ENCODE measurements around the gene CST7. TPM values are rescaled to one million over a fixed set of nuclear protein-coding genes. Genes with fewer than 3 reads are reported as not detected.

CST7 gene
- polyA plus RNA-seq, 1 of the 3 experiments (the other 2 are of a cell fraction) = 0.07 TPM

GRCh38 chr20:24962182-24962492 is 13.1 kb downstream of the CST7 start:
- no peaks in the 10 kb centered on the region for H3K79me2 ChIP-seq (ENCODE audit: insufficient read depth)
- H3F3A ChIP-seq (replicated peaks; ENCODE audit: insufficient read depth) = no peaks in the 10 kb centered on the region
- no peak overlapping the region for H3K27ac ChIP-seq (ENCODE audit: low read depth in 2 of 2, low read length in 1 of 2)
- no peaks in the 10 kb centered on the region for H3K9me2 ChIP-seq
- no peak overlapping the region for H3K4me2 ChIP-seq
- peaks cover 10 to 62% of the 10 kb centered on the region in 2 experiments for H3K36me3 ChIP-seq (replicated peaks in 1 of 2; ENCODE audit: control insufficient read depth in 1 of 2, insufficient read depth in 2 of 2, low read length in 1 of 2)
- ChIA-PET POLR2A (no interaction called here), CTCF (interaction anchor here (1.5 kb wide), 1 partner anchor 32 kb away, joined by 4 read pairs; no protein-coding TSS in a partner anchor)
- H3K27me3 ChIP-seq (ENCODE audit: insufficient read depth) = no peaks in the 10 kb centered on the region
- H3K4me1 ChIP-seq (ENCODE audit: control insufficient read depth in 1 of 2, insufficient read depth in 2 of 2, low read depth in 1 of 2, low read length in 1 of 2) = no peaks in the 10 kb centered on the region
- no peaks in the 10 kb centered on the region for H4K20me1 ChIP-seq (ENCODE audit: insufficient read depth)
- no peak overlapping the region for H3K9ac ChIP-seq
- TF ChIP-seq JUND (IDR thresholded peaks at IDR 0.05) = no peak
- no peak for TF ChIP-seq TEAD4 (IDR thresholded peaks at IDR 0.05; ENCODE audit: borderline replicate concordance, insufficient read depth)
- no peak for TF ChIP-seq ELF1 (IDR thresholded peaks at IDR 0.05)
- no peak for TF ChIP-seq TCF12 (IDR thresholded peaks at IDR 0.05)
- no peak for TF ChIP-seq MXI1 (IDR thresholded peaks at IDR 0.05; ENCODE audit: low read depth, low read length)
- TF ChIP-seq PBX3 (IDR thresholded peaks at IDR 0.05) = no peak
- no peak for TF ChIP-seq NFIC (IDR thresholded peaks at IDR 0.05; ENCODE audit: borderline replicate concordance)
- TF ChIP-seq SIN3A (IDR thresholded peaks at IDR 0.05; ENCODE audit: borderline replicate concordance, low read depth, low read length) = no peak
- TF ChIP-seq RCOR1 (IDR thresholded peaks at IDR 0.05; ENCODE audit: low read length) = no peak
- TF ChIP-seq CTCF (IDR thresholded peaks at IDR 0.05) = no peak
- TF ChIP-seq RXRA (IDR thresholded peaks at IDR 0.05; ENCODE audit: borderline replicate concordance, low read depth) = no peak
- TF ChIP-seq POLR2AphosphoS5 (IDR thresholded peaks at IDR 0.05; ENCODE audit: low read depth, low read length) = no peak
- TF ChIP-seq REST (IDR thresholded peaks at IDR 0.05; ENCODE audit: low read depth, low read length) = no peak
- TF ChIP-seq GABPA (IDR thresholded peaks at IDR 0.05; ENCODE audit: low read depth) = no peak
- no peak for TF ChIP-seq MAX (IDR thresholded peaks at IDR 0.05; ENCODE audit: low read depth)
- TF ChIP-seq GATA2 (CRISPR knock-in tag; IDR thresholded peaks at IDR 0.05) = no peak
- no peak for TF ChIP-seq IRF3 (IDR thresholded peaks at IDR 0.05; ENCODE audit: low read depth, low read length)
- TF ChIP-seq FOXJ3 (CRISPR knock-in tag; IDR thresholded peaks at IDR 0.05) = no peak
- H3K9me3 ChIP-seq = no peaks in the 10 kb centered on the region
- DNase-seq = no peak
- WGBS (ENCODE audit: low lambda C conversion rate) = 88% methylated on average over 2 of the region's 2 CpGs
- H3K4me3 ChIP-seq (ENCODE audit: low read depth in 2 of 2, low read length in 1 of 2) = no peak overlapping the region
- no peak overlapping the region for H2AFZ ChIP-seq (ENCODE audit: low read depth)

All from SK-N-SH (cell line).